Vagina (tissue), 2 donors: ENCODE results near the gene CTSZ.

Source experiments
- CTCF ChIP-seq, 3 experiments: fragments of 450-650 bp in 2 of 3; fragments of 200-600 bp in 1 of 3; sonication (generic) in 1 of 3; IDR thresholded peaks; one replicate each; pipeline ENCODE4 v1.5.1; 2017 to 2019; ENCODE audit warnings: antibody characterized with exemption in 3 of 3, mild to moderate bottlenecking in 2 of 3, moderate library complexity in 2 of 3
- POLR2A ChIP-seq, 2 donors: fragments of 450-650 bp; IDR thresholded peaks; one replicate each; pipeline ENCODE4 v1.6.1; 2017; ENCODE audit warnings: antibody characterized with exemption in 2 of 2, mild to moderate bottlenecking in 2 of 2, moderate library complexity in 2 of 2

DNA sequence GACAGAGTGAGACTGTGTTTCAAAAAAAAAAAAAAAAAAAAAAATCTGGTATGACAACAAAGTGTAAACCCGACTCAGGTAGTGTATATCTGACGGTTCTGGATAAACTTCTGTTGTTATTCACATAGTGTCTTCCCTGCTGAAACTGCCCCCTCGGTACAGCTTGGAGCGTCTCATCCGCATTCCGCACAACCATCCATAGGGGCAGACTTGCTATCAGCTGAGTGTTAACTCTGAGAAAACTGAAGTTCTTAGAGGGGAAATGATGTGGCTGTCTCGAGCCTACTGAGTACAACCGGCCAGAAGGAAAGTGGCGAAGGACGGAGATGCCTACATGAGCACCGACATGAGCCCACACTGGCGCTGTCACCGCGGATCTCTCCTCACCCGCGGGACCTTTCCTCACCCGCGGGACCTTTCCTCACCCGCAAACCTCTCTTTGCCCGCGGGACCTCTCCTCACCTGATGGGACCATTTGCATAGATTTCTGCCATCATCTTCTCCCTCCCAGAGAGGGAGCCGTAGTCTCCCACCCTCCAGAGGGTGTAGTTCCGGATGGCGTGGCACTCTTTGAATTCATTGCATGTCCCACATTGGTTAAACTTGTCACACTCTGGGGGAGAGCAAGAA is 9.8 kb downstream of the CTSZ start:
- TF ChIP-seq CTCF (IDR thresholded peaks at IDR 0.05) (no peak), POLR2A (IDR thresholded peaks at IDR 0.05) (no peak)
